ACC112 (cell line): ENCODE data around the gene LAMB3.

Experiments used
- H2AFZ ChIP-seq: fragments of 200-600 bp; sonication (generic); one replicate; pipeline ENCODE4 v1.6.0; 2017; ENCODE audit warnings: antibody characterized with exemption, low read length; ENCODE audit not compliant: unreplicated experiment
- H3K27ac ChIP-seq: fragments of 200-600 bp; sonication (generic); 2 replicates; pipeline ENCODE4 v1.5.1; 2014; ENCODE audit warnings: low read depth, mild to moderate bottlenecking, antibody characterized with exemption, low read length, moderate library complexity
- H3K27me3 ChIP-seq: fragments of 200-600 bp; sonication (generic); 2 replicates; pipeline ENCODE4 v1.6.1; 2014; ENCODE audit warnings: mild to moderate bottlenecking, antibody characterized with exemption, low read length, moderate library complexity, mixed read lengths; ENCODE audit not compliant: insufficient read depth
- H3K36me3 ChIP-seq: fragments of 200-600 bp; sonication (generic); 2 replicates; pipeline ENCODE4 v1.6.1; 2016; ENCODE audit warnings: mild to moderate bottlenecking, antibody characterized with exemption, low read length, moderate library complexity, mixed read lengths; ENCODE audit not compliant: insufficient read depth
- H3K4me1 ChIP-seq: fragments of 200-600 bp; sonication (generic); one replicate; pipeline ENCODE4 v1.6.1; 2016; ENCODE audit warnings: low read length, mixed read lengths; ENCODE audit not compliant: insufficient read depth, unreplicated experiment, control insufficient read depth
- H3K4me3 ChIP-seq: fragments of 200-600 bp; sonication (generic); 2 replicates; pipeline ENCODE4 v1.5.1; 2014; ENCODE audit warnings: mild to moderate bottlenecking, low read depth, low read length
- H3K79me2 ChIP-seq: fragments of 200-600 bp; sonication (generic); one replicate; pipeline ENCODE4 v1.6.0; 2016; ENCODE audit warnings: low read length; ENCODE audit not compliant: control insufficient read depth, unreplicated experiment, insufficient read depth

Gene LAMB3

DNA sequence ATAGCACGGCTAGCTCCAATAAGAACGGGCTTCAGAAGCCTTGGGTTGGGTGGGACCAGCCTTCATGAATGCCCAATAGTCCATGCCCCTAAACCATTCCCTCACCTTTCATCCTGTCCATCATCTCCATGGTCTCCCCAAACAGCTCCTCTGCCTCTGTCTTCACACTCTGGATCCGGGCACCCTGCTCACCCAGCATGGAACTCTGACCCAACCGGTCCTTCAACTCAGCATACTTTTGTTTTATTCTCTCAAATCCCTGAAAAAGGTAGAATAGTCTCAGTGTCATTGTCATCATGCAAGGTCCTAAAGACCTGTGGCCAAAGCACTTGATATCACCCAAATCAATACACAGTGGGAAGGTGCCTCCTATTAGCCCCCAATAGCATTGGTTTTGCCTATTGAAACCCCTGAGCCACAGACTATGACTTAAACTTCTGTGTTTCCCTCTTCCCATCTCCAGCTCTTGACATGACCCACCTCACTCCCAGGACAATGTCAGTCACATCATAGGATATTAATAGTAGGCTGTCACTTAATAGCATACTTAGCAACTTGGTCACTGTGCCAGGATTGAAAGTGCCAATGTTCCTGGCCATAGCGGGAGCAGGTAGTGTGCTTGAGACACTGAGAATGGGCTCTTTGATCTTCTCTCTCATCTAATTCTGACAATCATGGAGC is 35.7 kb downstream of the LAMB3 start:
- H3K4me3 ChIP-seq = no peak overlapping the region
- no peaks in the 10 kb centered on the region for H3K36me3 ChIP-seq

DNA sequence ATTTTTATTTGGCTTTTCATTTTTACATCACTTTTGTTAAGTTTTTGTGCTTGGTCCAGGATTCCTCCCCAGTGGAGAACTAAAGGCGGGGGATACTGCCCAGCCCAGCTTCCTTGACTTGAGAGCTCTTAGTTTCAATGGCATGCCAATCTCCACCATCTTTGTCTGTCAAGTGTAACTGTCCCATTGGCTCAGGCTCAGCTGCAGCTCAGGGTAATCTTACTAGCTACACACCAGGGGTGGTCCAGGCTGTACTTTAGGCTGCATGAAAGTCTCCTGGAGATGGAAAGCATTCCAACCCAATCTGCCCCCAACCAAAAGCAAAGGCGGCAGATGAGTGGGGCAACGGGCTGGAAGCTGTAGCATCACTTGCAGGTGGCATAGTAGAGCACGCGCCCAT is 37.3 kb downstream of the LAMB3 start:
- Histone ChIP-seq H2AFZ (no peak overlapping the region), H3K79me2 (no peaks in the 10 kb centered on the region), H3K4me1 (peaks cover 8% of the 10 kb centered on the region), H3K4me3 (no peak overlapping the region), H3K27ac (no peak overlapping the region), H3K36me3 (no peaks in the 10 kb centered on the region), H3K27me3 (no peaks in the 10 kb centered on the region)

More for the DNA sequence above, 35.7 kb downstream of the LAMB3 start:
- Histone ChIP-seq H3K27ac (no peak overlapping the region), H2AFZ (no peak overlapping the region), H3K27me3 (no peaks in the 10 kb centered on the region), H3K4me1 (peaks cover 11% of the 10 kb centered on the region), H3K79me2 (no peaks in the 10 kb centered on the region)

- H3K27ac ChIP-seq = no peak overlapping the region
- peaks cover 8% of the 10 kb centered on the region for H3K4me1 ChIP-seq
- H3K36me3 ChIP-seq = no peaks in the 10 kb centered on the region
- H3K27me3 ChIP-seq = no peaks in the 10 kb centered on the region
- H3K4me3 ChIP-seq = no peak overlapping the region
- no peak overlapping the region for H2AFZ ChIP-seq
- H3K79me2 ChIP-seq = no peaks in the 10 kb centered on the region
Measured at GRCh38 chr1:209614151-209614420, 38.1 kb downstream of the LAMB3 start.

GRCh38 chr1:209613400-209614150 is 38.6 kb downstream of the LAMB3 start:
- no peak overlapping the region for H2AFZ ChIP-seq

GRCh38 chr1:209612646-209613399 is 39.4 kb downstream of the LAMB3 start:
- no peak overlapping the region for H2AFZ ChIP-seq
- no peak overlapping the region for H3K4me3 ChIP-seq
- H3K36me3 ChIP-seq = no peaks in the 10 kb centered on the region
- no peak overlapping the region for H3K27ac ChIP-seq
- H3K4me1 ChIP-seq = no peaks in the 10 kb centered on the region
- no peaks in the 10 kb centered on the region for H3K79me2 ChIP-seq
- H3K27me3 ChIP-seq = no peaks in the 10 kb centered on the region

More at GRCh38 chr1:209613400-209614150, 38.6 kb downstream of the LAMB3 start:
- Histone ChIP-seq H3K4me3 (no peak overlapping the region), H3K79me2 (no peaks in the 10 kb centered on the region), H3K36me3 (no peaks in the 10 kb centered on the region), H3K27ac (no peak overlapping the region), H3K27me3 (no peaks in the 10 kb centered on the region), H3K4me1 (peaks cover 4% of the 10 kb centered on the region)

DNA sequence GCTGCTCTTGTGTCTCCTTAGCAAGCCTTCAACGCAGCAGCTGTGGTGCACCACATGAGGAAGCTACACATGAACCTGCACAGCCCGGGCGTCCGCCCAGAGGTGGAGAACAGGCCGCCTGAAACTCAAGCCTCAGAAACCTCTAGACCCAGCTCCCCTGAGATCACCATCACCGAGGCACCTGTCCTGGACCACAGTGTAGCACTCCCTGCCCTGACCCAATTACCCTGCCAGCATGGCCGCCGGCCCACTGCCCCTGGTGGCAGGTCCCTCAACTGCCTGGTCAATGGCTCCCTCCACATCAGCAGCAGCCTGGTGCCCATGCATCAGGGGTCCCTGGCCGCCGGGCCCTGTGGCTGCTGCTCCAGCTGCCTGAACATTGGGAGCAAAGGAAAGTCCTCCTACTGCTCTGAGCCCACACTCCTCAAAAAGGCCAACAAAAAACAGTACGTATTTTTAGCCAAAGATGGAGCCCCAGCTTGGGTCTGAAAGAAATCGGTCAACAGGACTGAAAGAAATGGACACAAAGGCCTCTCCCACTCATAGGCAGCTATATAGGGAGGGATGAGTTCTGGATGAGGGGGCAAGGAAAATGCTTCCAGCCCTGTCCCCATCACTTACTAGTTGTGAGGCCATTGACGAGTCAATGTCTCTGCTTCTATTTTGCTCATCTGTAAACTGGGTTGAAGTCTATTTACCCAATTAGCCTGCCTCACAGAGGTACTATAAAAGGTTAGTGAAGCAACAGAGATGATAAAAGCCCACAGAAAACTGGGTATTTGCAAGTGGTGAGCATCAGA is 40.3 kb downstream of the LAMB3 start:
- Histone ChIP-seq H3K27ac (no peak overlapping the region), H3K4me3 (no peak overlapping the region), H3K4me1 (no peaks in the 10 kb centered on the region), H2AFZ (no peak overlapping the region), H3K79me2 (no peaks in the 10 kb centered on the region), H3K27me3 (no peaks in the 10 kb centered on the region), H3K36me3 (no peaks in the 10 kb centered on the region)

DNA sequence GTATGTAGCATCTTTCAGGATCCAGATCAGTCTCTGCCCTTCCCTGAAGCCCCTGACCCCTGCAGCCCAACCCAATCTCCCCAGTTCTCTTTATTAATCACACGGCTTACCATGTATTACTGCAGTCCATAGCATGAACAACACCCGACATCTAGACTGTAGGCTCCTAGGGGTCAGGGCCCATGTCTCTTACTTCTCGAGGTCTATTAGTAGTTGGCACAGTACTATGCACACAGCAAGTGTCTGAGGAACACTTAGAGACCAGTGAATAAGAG is 41.7 kb downstream of the LAMB3 start:
- no peaks in the 10 kb centered on the region for H3K79me2 ChIP-seq
- no peaks in the 10 kb centered on the region for H3K4me1 ChIP-seq
- no peak overlapping the region for H3K27ac ChIP-seq
- H3K27me3 ChIP-seq = no peaks in the 10 kb centered on the region
- H3K36me3 ChIP-seq = no peaks in the 10 kb centered on the region
- no peak overlapping the region for H2AFZ ChIP-seq
- H3K4me3 ChIP-seq = no peak overlapping the region

DNA sequence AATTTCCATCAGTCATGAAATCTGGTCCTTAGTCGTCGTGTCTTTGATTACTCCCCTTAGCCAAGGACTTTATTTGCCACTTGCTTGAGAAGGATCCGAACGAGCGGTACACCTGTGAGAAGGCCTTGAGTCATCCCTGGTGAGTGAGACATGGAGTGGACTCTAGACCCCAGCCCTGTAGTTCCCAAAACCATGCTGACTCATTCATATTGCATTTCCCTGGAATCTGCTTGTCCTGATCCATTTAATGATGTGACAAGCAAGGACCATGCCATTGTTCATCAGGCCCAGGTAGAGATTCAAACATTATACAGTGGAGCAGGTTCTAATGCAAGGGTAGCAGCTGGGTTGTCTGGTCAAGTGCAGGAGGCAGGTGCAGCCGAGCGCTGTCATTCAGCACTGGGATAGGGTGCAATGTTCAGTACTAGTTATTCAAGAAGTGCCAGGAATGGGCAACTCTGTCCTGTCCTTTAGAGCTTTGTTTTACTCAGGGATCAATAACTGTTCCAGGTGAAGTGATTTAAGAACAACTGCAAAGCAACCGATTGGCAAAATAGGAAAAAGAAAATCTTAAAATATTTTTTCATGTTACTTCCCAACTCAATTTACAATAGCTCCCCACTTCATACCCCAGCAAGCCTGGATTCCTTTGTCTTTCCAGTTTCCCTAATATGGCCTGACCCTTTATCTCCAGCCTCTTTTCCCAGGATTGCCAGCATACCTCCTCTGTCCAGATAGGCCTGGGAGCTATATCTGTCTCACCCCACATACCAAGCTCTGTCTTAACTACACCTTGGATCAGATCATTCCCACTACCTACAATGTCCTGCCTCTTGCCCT is 42.2 kb downstream of the LAMB3 start:
- no peak overlapping the region for H3K27ac ChIP-seq
- no peak overlapping the region for H3K4me3 ChIP-seq
- H2AFZ ChIP-seq = no peak overlapping the region
- no peaks in the 10 kb centered on the region for H3K36me3 ChIP-seq
- H3K4me1 ChIP-seq = no peaks in the 10 kb centered on the region
- no peaks in the 10 kb centered on the region for H3K79me2 ChIP-seq
- no peaks in the 10 kb centered on the region for H3K27me3 ChIP-seq

DNA sequence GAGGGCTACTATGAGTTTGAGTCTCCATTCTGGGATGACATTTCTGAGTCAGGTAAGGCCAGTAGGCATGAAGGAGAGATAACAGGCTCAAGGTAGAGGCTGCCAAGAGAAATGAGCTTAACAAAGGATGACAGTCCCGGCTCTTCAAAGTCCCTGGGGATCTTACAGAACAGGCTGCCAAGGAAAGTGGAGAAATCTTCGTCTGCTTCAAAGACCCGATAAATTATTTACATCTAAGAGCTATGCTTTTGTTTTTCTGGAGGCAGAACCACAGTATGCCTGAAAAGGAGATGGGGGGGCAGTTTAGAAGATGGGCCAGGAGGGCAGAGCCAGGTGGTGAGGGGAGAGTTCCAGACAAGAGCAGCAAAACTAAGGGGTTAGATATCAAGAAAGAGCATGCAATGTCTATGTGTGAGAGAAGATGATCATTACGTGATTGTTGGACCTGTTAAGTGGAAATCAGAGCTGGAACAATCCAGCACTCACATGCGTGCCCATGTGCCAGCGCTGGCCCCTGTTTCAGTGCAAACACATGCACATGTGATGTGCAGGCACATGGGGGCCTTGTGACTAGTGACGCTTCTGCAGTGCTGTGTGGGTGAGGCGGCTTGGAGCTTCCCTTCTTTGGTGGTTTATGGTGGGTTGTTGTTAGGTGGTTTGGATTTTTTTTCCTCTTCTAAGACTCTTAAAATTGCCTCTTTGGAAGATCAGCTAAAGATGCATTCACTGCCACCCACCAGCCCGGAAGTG is 43.0 kb downstream of the LAMB3 start:
- Histone ChIP-seq H2AFZ (no peak overlapping the region), H3K27me3 (no peaks in the 10 kb centered on the region), H3K27ac (no peak overlapping the region), H3K4me1 (no peaks in the 10 kb centered on the region), H3K79me2 (no peaks in the 10 kb centered on the region), H3K36me3 (no peaks in the 10 kb centered on the region), H3K4me3 (no peak overlapping the region)
